HepG2 (cell line): ENCODE results near the gene HEATR1. TPM values are rescaled to one million over a fixed set of nuclear protein-coding genes. Genes with fewer than 3 reads are reported as not detected.
A peak's percentile ranks its signal among the peaks of the same experiment; 100 is the strongest.

Source experiments
- AHR ChIP-seq: IDR thresholded peaks from 2 replicates; pipeline ENCODE4 v1.6.1; 2018; ENCODE audit warnings: missing genetic modification reagents, missing compliant biosample characterization
- CBX5 ChIP-seq: sonication (generic); formaldehyde crosslinking; IDR thresholded peaks from 2 replicates; pipeline ENCODE4 v1.4.0; 2020; ENCODE audit warnings: missing genetic modification reagents, borderline replicate concordance
- DPF2 ChIP-seq: sonication (generic); formaldehyde crosslinking; IDR thresholded peaks from 2 replicates; pipeline ENCODE4 v1.4.0; 2020; ENCODE audit warnings: mild to moderate bottlenecking, low read depth, missing genetic modification reagents, borderline replicate concordance
- ERF ChIP-seq: IDR thresholded peaks from 2 replicates; pipeline ENCODE4 v1.6.1; 2018; ENCODE audit warnings: missing biosample characterization, missing genetic modification reagents
- KLF12 ChIP-seq: sonication (generic); formaldehyde crosslinking; IDR thresholded peaks from 2 replicates; pipeline ENCODE4 v1.4.0; 2020; ENCODE audit warnings: missing genetic modification reagents, borderline replicate concordance
- MLLT10 ChIP-seq: sonication (generic); formaldehyde crosslinking; IDR thresholded peaks from 2 replicates; pipeline ENCODE4 v1.4.0; 2020; ENCODE audit warnings: missing genetic modification reagents
- MXI1 ChIP-seq: IDR thresholded peaks from 3 replicates; pipeline ENCODE4 v1.6.1; 2012; ENCODE audit warnings: low read depth, low read length, inconsistent platforms, borderline replicate concordance
- NCOR1 ChIP-seq: fragments of 200-600 bp; sonication (generic); IDR thresholded peaks from 2 replicates; pipeline ENCODE4 v1.7.0; 2017; ENCODE audit warnings: antibody characterized with exemption, low read length, borderline replicate concordance
- NR3C1 ChIP-seq: sonication (generic); formaldehyde crosslinking; IDR thresholded peaks from 2 replicates; pipeline ENCODE4 v1.4.0; 2020; ENCODE audit warnings: missing genetic modification reagents
- PAF1 ChIP-seq: IDR thresholded peaks from 2 replicates; pipeline ENCODE4 v1.6.1; 2016; ENCODE audit warnings: missing genetic modification reagents, missing compliant biosample characterization
- POLR2AphosphoS2 ChIP-seq: IDR thresholded peaks from 2 replicates; pipeline ENCODE4 v1.6.1; 2011; ENCODE audit warnings: low read depth, low read length, improper control_type of control experiment
- RXRA ChIP-seq: sonication (generic); formaldehyde crosslinking; IDR thresholded peaks from 2 replicates; pipeline ENCODE4 v1.5.1; 2020; ENCODE audit warnings: missing genetic modification reagents
- ZNF10 ChIP-seq: sonication (generic); formaldehyde crosslinking; IDR thresholded peaks from 2 replicates; pipeline ENCODE4 v1.4.0; 2020; ENCODE audit warnings: mild to moderate bottlenecking, low read depth, missing genetic modification reagents, borderline replicate concordance
- ZNF282 ChIP-seq: fragments of 450-650 bp; IDR thresholded peaks from 2 replicates; pipeline ENCODE4 v1.6.1; 2018; ENCODE audit not compliant: partially characterized antibody
- ZNF432 ChIP-seq: sonication (generic); formaldehyde crosslinking; IDR thresholded peaks from 2 replicates; pipeline ENCODE4 v1.5.0; 2020; ENCODE audit warnings: missing genetic modification reagents, mild to moderate bottlenecking, borderline replicate concordance
- ZNF451 ChIP-seq: sonication (generic); formaldehyde crosslinking; IDR thresholded peaks from 2 replicates; pipeline ENCODE4 v1.5.0; 2020; ENCODE audit warnings: mild to moderate bottlenecking, missing genetic modification reagents
- ZNF547 ChIP-seq: sonication (generic); formaldehyde crosslinking; IDR thresholded peaks from 2 replicates; pipeline ENCODE4 v1.5.1; 2020; ENCODE audit warnings: mild to moderate bottlenecking, missing genetic modification reagents
- ZNF605 ChIP-seq: sonication (generic); formaldehyde crosslinking; IDR thresholded peaks from 2 replicates; pipeline ENCODE4 v1.8.0; 2022; ENCODE audit warnings: mild to moderate bottlenecking, missing genetic modification reagents
- ZNF772 ChIP-seq: sonication (generic); formaldehyde crosslinking; IDR thresholded peaks from 2 replicates; pipeline ENCODE4 v1.5.0; 2020; ENCODE audit warnings: mild to moderate bottlenecking, missing genetic modification reagents
- polyA plus RNA-seq, 8 experiments: library from polyadenylated mRNA; depleted of rRNA in 3 of 8; stranded (reverse) in 7 of 8; unstranded in 1 of 8; fragments of >200 nt; fragmentation: Illumina TruSeq in 4 of 8; extraction: Trizol in 4 of 8; gene quantifications; 2 replicates each; pipeline versions ENCODE4 v1.2.1 to v1.2.3, GENCODE V29; 2011 to 2016; ENCODE audit warnings: low read depth in 4 of 8, missing spikeins in 1 of 8, mixed read lengths in 1 of 8; ENCODE audit not compliant: insufficient read depth in 1 of 8
- total RNA-seq, 5 experiments: library from RNA; depleted of rRNA; stranded (reverse); fragments of >200 nt; fragmentation: Illumina TruSeq; extraction: Trizol; gene quantifications; 2 replicates each; pipeline ENCODE4 v1.2.3, GENCODE V29; 2016; ENCODE audit warnings: low read depth in 1 of 5
- TF ChIP-seq, protein P1 (sequence below): sonication (generic); formaldehyde crosslinking; IDR thresholded peaks from 2 replicates; pipeline ENCODE4 v1.4.0; 2020; ENCODE audit warnings: missing genetic modification reagents, borderline replicate concordance
- TF ChIP-seq, protein P2 (sequence below): sonication (generic); formaldehyde crosslinking; IDR thresholded peaks from 2 replicates; pipeline ENCODE4 v1.4.0; 2020; ENCODE audit warnings: missing genetic modification reagents
- TF ChIP-seq, protein P3 (sequence below): sonication (generic); formaldehyde crosslinking; IDR thresholded peaks from 2 replicates; pipeline ENCODE4 v1.4.0; 2020; ENCODE audit warnings: mild to moderate bottlenecking, missing genetic modification reagents

HEATR1 gene
- total and polyA plus RNA-seq, 2 of the 13 experiments (the other 11 are each of a cell fraction or from before 2014, with no cell fraction given): 10.2 to 45.8 TPM

DNA sequence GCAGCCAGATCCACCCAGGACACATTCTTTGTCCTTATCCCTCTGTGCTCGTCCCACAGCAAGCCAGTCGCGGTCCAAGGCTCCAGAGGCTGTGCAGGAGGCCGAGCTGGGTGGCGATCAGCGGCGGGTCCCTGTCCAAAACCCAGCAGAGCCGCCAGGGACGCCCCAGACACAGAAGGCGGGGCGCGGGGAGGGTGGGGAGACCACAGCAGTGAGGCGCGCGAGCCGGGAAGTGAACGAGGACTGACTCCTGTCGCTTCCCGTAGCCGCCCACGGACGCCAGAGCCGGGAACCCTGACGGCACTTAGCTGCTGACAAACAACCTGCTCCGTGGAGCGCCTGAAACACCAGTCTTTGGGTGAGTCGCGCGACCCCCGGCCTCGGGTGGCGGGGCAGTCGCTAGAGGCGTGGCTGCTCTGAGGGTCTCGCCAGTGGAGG is 80.6 kb downstream of the HEATR1 start, which contains the start of gene LGALS8 (continued):
- TF ChIP-seq, protein P1, sequence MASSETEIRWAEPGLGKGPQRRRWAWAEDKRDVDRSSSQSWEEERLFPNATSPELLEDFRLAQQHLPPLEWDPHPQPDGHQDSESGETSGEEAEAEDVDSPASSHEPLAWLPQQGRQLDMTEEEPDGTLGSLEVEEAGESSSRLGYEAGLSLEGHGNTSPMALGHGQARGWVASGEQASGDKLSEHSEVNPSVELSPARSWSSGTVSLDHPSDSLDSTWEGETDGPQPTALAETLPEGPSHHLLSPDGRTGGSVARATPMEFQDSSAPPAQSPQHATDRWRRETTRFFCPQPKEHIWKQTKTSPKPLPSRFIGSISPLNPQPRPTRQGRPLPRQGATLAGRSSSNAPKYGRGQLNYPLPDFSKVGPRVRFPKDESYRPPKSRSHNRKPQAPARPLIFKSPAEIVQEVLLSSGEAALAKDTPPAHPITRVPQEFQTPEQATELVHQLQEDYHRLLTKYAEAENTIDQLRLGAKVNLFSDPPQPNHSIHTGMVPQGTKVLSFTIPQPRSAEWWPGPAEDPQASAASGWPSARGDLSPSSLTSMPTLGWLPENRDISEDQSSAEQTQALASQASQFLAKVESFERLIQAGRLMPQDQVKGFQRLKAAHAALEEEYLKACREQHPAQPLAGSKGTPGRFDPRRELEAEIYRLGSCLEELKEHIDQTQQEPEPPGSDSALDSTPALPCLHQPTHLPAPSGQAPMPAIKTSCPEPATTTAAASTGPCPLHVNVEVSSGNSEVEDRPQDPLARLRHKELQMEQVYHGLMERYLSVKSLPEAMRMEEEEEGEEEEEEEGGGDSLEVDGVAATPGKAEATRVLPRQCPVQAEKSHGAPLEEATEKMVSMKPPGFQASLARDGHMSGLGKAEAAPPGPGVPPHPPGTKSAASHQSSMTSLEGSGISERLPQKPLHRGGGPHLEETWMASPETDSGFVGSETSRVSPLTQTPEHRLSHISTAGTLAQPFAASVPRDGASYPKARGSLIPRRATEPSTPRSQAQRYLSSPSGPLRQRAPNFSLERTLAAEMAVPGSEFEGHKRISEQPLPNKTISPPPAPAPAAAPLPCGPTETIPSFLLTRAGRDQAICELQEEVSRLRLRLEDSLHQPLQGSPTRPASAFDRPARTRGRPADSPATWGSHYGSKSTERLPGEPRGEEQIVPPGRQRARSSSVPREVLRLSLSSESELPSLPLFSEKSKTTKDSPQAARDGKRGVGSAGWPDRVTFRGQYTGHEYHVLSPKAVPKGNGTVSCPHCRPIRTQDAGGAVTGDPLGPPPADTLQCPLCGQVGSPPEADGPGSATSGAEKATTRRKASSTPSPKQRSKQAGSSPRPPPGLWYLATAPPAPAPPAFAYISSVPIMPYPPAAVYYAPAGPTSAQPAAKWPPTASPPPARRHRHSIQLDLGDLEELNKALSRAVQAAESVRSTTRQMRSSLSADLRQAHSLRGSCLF (CRISPR knock-in tag): no peak
- TF ChIP-seq POLR2AphosphoS2 (no peak), ZNF432 (CRISPR knock-in tag) (no peak), ZNF451 (CRISPR knock-in tag) (peak; percentile 40; the same call in 1 of the 2 replicates), ZNF10 (CRISPR knock-in tag) (no peak), RXRA (CRISPR knock-in tag) (no peak; the same call in 1 of the 2 replicates), ZNF605 (CRISPR knock-in tag) (no peak), CBX5 (no peak), AHR (no peak), MLLT10 (0 out of 2 replicates have a peak, but pooled peaks have one; percentile 35), NCOR1 (no peak), ERF (CRISPR knock-in tag) (no peak), NR3C1 (no peak), MXI1 (no peak), ZNF547 (CRISPR knock-in tag) (no peak), PAF1 (CRISPR knock-in tag) (no peak), DPF2 (no peak), ZNF772 (CRISPR knock-in tag) (no peak), KLF12 (CRISPR knock-in tag) (no peak), ZNF282 (no peak)
- TF ChIP-seq, protein P2, sequence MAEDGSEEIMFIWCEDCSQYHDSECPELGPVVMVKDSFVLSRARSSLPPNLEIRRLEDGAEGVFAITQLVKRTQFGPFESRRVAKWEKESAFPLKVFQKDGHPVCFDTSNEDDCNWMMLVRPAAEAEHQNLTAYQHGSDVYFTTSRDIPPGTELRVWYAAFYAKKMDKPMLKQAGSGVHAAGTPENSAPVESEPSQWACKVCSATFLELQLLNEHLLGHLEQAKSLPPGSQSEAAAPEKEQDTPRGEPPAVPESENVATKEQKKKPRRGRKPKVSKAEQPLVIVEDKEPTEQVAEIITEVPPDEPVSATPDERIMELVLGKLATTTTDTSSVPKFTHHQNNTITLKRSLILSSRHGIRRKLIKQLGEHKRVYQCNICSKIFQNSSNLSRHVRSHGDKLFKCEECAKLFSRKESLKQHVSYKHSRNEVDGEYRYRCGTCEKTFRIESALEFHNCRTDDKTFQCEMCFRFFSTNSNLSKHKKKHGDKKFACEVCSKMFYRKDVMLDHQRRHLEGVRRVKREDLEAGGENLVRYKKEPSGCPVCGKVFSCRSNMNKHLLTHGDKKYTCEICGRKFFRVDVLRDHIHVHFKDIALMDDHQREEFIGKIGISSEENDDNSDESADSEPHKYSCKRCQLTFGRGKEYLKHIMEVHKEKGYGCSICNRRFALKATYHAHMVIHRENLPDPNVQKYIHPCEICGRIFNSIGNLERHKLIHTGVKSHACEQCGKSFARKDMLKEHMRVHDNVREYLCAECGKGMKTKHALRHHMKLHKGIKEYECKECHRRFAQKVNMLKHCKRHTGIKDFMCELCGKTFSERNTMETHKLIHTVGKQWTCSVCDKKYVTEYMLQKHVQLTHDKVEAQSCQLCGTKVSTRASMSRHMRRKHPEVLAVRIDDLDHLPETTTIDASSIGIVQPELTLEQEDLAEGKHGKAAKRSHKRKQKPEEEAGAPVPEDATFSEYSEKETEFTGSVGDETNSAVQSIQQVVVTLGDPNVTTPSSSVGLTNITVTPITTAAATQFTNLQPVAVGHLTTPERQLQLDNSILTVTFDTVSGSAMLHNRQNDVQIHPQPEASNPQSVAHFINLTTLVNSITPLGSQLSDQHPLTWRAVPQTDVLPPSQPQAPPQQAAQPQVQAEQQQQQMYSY (CRISPR knock-in tag): 0 out of 2 replicates have a peak, but pooled peaks have one; percentile 18
- TF ChIP-seq, protein P3, sequence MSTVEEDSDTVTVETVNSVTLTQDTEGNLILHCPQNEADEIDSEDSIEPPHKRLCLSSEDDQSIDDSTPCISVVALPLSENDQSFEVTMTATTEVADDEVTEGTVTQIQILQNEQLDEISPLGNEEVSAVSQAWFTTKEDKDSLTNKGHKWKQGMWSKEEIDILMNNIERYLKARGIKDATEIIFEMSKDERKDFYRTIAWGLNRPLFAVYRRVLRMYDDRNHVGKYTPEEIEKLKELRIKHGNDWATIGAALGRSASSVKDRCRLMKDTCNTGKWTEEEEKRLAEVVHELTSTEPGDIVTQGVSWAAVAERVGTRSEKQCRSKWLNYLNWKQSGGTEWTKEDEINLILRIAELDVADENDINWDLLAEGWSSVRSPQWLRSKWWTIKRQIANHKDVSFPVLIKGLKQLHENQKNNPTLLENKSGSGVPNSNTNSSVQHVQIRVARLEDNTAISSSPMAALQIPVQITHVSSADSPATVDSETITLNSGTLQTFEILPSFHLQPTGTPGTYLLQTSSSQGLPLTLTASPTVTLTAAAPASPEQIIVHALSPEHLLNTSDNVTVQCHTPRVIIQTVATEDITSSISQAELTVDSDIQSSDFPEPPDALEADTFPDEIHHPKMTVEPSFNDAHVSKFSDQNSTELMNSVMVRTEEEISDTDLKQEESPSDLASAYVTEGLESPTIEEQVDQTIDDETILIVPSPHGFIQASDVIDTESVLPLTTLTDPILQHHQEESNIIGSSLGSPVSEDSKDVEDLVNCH: no peak
